Measurements from ENCODE around the gene KIR2DL4.
"Not testable (repeated sequence)": the region's sequence is repeated elsewhere in the genome, so short reads cannot be mapped to it uniquely, and the experiment has no call there.

Gene KIR2DL4

DNA sequence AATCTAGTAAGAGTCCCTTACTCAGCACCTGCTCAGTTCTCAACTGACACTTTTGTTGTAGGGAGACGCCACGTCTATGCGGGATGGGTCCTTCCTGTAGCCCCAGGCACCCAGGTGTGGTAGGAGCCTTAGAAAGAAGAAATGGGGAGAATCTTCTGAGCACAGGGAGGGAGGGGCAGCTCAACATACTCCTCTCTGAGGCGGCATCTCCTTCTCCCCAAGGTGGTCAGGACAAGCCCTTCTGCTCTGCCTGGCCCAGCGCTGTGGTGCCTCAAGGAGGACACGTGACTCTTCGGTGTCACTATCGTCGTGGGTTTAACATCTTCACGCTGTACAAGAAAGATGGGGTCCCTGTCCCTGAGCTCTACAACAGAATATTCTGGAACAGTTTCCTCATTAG lies 1.2 kb downstream of the KIR2DL4 start:
- DNase-seq (ENCODE audit: low read depth in 2 of 2), result no peak

DNA sequence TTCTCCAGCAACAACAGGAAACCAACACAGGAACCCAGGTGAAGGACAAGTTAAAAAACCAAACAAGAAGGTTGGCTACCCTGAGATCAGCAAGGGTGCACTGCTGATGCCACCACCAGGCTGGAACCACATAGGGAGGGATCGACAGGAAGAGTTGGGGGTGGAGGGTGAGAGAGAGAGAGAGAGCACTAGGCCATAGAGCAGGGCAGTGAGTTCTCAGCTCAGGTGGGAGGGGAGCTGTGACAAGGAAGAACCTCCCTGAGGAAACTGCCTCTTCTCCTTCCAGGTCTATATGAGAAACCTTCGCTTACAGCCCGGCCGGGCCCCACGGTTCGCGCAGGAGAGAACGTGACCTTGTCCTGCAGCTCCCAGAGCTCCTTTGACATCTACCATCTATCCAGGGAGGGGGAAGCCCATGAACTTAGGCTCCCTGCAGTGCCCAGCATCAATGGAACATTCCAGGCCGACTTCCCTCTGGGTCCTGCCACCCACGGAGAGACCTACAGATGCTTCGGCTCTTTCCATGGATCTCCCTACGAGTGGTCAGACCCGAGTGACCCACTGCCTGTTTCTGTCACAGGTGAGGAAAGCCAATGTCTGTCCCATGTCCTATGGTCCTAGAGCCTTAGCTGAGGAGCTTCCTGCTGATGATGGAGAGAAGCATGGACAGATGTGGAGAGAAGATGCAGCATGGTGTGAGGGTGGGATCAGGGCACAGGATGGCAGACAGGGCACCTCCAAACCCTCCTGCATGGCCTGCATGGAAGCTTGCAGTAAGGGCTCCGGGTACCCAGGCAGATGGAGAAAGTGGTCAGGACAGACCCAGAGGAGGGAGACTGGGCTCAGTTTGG lies 2.5 kb downstream of the KIR2DL4 start:
- DNase-seq (ENCODE audit: low read depth in 2 of 2), result no peak

DNA sequence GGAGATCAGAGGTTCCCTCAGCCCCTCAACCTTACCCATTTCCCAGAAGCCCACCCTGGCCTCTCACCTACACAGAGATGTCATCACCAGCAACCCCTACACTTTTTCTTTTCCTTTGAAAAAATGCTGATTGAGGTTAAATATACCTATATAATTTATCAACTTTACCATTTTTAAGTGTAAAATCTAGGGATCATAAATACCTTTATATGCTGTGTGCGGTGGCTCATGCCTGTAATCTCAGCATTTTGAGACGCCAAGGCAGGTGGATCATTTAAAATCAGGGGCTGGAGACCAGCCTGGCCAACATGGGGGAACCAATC lies 3.1 kb downstream of the KIR2DL4 start:
- DNase-seq (ENCODE audit: low read depth in 2 of 2), result no peak

DNA sequence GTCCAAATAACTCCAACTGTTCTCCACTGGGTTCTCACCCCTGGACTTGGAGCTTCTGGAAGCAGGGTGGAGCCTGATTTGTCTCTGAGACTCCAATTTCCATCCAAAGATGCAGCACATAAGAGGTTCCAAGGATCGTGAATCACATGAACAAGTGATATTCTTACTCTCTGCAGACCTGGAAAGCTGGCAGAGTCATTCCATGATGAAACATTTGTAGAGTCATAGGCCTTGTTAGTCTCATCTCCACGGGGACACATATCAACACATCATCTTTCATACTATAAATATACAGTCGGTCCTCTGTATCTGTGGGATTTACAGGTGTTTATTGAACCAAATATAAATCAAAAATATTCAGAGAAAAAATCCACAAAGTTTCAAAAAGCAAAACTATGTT lies 11.2 kb downstream of the KIR2DL4 start:
- not testable (repeated sequence) for DNase-seq (ENCODE audit: low read depth in 2 of 2)

DNA sequence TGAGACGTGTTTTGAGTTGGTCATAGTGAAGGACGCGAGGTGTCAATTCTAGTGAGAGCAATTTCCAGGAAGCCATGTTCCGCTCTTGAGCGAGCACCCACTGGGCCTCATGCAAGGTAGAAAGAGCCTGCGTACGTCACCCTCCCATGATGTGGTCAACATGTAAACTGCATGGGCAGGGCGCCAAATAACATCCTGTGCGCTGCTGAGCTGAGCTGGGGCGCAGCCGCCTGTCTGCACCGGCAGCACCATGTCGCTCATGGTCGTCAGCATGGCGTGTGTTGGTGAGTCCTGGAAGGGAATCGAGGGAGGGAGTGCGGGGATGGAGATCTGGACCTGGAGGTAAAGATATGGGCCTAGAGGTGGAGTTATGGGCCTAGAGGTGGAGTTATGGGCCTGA lies 12.8 kb downstream of the KIR2DL4 start, which contains the start of gene KIR3DL1:
Gene KIR3DL1, plus strand, starts transcription at position 218 of the 400 bp plus-strand sequence.
- DNase-seq (ENCODE audit: low read depth in 2 of 2), result not testable (repeated sequence)

DNA sequence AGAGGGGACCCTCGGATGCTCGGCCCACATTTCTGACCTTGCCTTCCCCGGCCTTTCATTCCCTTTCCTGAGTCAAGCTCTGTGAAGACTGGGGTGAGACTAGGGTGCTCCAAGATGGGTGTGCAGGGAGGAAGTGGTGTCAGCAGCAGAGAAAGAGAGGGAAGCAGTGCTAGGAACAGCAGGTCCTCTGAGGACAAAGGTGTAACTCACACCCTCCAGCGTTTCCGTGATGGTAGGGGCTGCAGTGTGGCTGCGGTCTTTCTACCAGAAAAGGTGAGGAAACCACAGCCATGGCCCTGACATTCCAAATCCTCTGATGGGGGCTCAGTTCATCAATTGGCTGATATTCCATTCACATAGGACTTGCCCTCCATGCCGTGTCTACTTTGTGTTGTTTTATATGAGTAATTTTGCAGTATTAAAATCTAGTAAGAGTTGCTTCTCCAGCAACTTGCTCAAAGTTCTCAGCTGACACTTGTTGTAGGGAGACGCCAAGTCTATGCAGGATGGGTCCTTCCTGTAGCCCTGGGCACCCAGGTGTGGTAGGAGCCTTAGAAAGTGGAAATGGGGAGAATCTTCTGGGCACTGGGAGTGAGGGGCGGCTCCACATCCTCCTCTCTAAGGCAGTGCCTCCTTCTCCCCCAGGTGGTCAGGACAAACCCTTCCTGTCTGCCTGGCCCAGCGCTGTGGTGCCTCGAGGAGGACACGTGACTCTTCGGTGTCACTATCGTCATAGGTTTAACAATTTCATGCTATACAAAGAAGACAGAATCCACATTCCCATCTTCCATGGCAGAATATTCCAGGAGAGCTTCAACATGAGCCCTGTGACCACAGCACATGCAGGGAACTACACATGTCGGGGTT lies 14.5 kb downstream of the KIR2DL4 start:
- DNase-seq (ENCODE audit: low read depth in 2 of 2), result no peak

DNA sequence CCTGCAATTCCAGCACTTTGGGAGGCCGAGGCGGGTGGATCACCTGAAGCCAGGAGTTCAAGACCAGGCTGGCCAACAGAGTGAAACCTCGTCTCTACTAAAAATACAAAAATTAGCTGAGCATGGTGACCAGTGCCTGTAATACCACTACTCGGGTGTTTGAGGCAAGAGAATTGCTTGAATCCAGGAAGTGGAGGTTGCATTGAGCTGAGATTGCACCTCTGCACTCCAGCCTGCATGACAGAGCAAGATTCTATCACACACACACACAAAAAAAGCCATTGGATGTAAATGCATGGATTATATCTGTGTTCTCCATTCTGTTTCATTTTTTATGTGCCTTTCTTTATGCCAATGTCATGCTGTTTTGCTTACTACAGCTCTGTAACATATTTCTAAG lies 21.0 kb downstream of the KIR2DL4 start:
- DNase-seq (ENCODE audit: low read depth in 2 of 2), result not testable (repeated sequence)

DNA sequence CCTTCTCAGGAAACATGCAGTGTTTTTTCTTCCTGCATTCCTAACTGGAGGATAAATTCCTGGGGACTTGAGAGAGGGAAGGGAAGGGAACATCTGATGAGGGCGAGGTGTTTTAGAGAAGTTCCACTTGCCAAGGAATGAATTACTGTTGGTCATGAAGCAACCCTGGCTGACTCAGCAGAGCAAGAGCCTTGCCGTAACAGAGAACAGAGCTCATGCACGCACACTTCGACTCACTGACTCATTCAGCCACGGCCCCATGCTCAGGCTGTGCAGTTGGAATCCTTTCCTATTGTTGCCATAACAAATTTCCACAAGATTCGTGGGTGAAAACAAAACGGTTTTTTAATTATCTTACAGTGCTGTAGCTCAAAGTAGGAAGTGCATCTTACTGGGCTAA lies 21.9 kb downstream of the KIR2DL4 start:
- not testable (repeated sequence) for DNase-seq (ENCODE audit: low read depth in 2 of 2)

DNA sequence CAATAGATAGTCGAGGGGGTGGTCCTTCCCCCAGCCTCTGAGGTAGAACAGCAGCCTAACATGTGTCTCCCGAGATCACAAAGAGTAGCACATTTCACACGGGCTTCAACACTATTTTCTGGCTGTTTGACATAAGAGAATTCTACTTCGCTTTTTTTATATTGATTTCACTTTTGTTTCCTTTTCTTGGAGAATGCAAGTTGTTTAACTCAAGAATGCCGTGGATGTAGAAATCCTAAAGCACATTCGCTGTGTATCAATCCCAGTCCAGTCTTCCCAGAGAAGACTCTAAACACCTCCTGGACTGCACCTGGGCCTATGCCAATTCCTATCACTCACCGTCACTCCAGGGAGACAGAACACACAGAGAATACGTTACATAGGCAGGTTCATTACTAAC lies 24.7 kb downstream of the KIR2DL4 start:
- DNase-seq (ENCODE audit: low read depth in 2 of 2), result not testable (repeated sequence)

DNA sequence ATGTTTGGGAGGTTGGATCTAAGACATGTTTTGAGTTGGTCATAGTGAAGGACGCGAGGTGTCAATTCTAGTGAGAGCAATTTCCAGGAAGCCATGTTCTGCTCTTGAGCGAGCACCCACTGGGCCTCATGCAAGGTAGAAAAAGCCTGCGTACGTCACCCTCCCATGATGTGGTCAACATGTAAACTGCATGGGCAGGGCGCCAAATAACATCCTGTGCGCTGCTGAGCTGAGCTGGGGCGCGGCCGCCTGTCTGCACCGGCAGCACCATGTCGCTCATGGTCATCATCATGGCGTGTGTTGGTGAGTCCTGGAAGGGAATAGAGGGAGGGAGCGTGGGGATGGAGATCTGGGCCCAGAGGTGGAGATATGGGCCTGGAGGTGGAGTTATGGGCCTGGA lies 29.1 kb downstream of the KIR2DL4 start, which contains the start of gene KIR2DS4:
Gene KIR2DS4, plus strand, starts transcription at position 181 of the 400 bp plus-strand sequence.
- DNase-seq (ENCODE audit: low read depth in 2 of 2), result not testable (repeated sequence)

DNA sequence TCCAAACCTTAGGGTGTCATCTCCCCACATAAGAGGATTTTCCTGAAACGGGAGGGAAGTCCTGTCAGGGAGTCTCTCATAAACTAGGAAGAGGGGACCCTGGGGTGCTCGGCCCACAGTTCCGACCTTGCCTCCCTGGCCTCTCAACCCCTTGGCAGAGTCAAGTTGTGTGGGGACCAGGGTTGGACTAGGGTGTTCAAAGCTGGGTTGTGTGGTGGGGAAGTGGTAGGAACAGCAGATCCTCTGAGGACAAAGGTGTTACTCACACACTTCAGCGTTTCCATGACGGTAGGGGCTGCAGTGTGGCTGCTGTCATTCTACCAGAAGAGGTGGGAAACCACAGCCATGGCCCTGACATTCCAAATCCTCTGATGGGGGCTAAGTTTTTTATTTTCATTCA lies 31.7 kb downstream of the KIR2DL4 start:
- not testable (repeated sequence) for DNase-seq (ENCODE audit: low read depth in 2 of 2)

DNA sequence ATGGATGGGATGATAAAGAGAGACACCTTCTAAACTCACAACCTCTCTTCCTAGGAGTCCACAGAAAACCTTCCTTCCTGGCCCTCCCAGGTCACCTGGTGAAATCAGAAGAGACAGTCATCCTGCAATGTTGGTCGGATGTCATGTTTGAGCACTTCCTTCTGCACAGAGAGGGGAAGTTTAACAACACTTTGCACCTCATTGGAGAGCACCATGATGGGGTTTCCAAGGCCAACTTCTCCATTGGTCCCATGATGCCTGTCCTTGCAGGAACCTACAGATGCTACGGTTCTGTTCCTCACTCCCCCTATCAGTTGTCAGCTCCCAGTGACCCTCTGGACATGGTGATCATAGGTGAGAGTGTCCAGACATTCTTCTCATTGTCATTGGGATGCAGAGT lies 34.1 kb downstream of the KIR2DL4 start:
- not testable (repeated sequence) for DNase-seq (ENCODE audit: low read depth in 2 of 2)

DNA sequence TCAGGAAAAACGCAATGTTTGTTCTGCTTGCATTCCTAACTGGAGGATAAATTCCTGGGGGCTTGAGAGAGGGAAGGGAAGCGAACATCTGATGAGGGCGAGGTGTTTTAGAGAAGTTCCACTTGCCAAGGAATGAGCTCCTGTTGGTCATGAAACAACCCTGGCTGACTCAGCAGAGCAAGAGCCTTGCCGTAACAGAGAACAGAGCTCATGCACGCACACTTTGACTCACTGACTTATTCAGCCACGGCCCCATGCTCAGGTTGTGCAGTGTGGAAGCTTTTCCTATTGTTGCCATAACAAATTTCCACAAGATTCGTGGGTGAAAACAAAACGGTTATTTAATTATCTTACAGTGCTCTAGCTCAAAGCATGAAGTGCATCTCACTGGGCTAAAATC lies 39.8 kb downstream of the KIR2DL4 start:
- not testable (repeated sequence) for DNase-seq (ENCODE audit: low read depth in 2 of 2)

DNA sequence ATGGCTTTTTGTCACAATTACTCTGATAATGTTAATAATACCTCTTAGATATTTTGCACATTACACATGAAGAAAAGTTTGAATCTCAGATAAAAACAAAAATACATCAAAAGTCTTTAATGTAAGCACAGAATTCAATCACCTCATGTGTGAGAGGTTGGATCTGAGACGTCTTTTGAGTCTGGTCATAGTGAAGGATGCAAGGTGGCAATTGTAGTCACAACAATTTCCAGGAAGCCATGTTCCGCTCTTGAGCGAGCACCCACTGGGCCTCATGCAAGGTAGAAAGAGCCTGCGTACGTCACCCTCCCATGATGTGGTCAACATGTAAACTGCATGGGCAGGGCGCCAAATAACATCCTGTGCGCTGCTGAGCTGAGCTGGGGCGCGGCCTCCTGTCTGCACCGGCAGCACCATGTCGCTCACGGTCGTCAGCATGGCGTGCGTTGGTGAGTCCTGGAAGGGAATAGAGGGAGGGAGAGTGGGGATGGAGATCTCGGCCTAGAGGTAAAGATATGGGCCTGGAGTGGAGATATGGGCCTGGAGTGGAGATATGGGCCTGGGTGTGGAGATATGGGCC lies 46.7 kb downstream of the KIR2DL4 start, which contains the start of gene KIR3DL2:
Gene KIR3DL2, plus strand, starts transcription at position 383 of the 580 bp plus-strand sequence. Its CDS starts 33 bp downstream, at position 416.
- DNase-seq (ENCODE audit: low read depth in 2 of 2), result not testable (repeated sequence)

DNA sequence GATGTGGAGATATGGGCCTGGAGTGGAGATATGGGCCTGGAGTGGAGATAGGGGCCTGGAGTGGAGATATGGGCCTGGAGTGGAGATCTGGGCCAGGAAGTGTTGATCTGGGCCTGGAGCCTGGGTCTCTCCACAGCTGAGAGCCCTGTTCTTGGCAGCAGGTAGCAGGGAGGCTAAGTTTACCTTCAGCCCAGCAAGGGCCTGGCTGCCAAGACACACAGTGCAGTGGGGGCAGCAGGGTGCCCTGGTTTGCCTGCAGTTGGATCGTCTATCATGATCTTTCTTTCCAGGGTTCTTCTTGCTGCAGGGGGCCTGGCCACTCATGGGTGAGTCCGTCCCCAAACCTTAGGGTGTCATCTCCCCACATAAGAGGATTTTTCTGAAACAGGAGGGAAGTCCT lies 47.5 kb downstream of the KIR2DL4 start:
- DNase-seq (ENCODE audit: low read depth in 2 of 2), result no peak

DNA sequence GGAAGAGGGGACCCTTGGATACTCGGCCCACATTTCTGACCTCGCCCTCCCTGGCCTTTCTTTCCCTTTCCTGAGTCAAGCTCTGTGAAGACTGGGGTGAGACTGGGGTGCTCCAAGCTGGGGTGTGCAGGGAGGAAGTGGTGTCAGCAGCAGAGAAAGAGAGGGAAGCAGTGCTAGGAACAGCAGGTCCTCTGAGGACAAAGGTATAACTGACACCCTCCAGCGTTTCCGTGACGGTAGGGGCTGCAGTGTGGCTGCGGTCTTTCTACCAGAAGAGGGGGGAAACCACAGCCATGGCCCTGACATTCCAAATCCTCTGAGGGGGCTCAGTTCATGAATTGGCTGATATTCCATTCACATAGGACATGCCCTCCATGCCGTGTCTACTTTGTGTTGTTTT lies 47.9 kb downstream of the KIR2DL4 start:
- DNase-seq (ENCODE audit: low read depth in 2 of 2), result no peak

DNA sequence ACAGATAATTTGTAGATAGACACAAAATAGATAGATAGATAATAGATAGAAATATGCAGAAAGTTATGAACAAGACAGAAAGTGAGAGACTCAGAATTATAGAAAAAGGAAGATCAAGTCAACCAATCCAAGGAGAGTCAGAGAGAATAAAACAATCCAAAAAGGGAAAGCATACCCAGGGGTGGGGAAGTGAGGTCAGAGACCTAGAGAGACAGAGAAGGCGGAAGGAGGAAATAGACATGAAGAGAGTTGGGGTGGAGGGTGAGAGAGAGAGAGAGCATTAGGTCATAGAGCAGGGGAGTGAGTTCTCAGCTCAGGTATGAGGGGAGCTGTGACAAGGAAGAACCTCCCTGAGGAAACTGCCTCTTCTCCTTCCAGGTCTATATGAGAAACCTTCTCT lies 51.8 kb downstream of the KIR2DL4 start:
- DNase-seq (ENCODE audit: low read depth in 2 of 2), result not testable (repeated sequence)

DNA sequence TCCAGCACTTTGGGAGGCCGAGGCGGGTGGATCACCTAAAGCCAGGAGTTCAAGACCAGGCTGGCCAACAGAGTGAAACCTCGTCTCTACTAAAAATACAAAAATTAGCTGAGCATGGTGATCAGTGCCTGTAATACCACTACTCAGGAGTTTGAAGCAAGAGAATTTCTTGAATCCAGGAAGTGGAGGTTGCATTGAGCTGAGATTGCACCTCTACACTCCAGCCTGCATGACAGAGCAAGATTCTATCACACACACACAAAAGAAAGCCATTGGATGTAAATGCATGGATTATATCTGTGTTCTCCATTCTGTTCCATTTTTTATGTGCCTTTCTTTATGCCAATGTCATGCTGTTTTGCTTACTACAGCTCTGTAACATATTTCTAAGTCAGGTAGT lies 55.1 kb downstream of the KIR2DL4 start:
- DNase-seq (ENCODE audit: low read depth in 2 of 2), result not testable (repeated sequence)

DNA sequence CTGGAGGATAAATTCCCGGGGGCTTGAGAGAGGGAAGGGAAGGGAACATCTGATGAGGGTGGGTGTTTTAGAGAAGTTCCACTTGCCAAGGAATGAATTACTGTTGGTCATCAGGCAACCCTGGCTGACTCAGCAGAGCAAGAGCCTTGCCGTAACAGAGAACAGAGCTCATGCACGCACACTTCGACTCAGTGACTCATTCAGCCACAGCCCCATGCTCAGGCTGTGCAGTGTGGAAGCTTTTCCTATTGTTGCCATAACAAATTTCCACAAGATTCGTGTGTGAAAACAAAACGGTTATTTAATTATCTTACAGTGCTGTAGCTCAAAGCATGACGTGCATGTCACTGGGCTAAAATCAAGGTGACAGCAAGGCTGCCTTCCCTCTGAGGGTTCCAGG lies 56.0 kb downstream of the KIR2DL4 start:
- DNase-seq (ENCODE audit: low read depth in 2 of 2), result not testable (repeated sequence)

DNA sequence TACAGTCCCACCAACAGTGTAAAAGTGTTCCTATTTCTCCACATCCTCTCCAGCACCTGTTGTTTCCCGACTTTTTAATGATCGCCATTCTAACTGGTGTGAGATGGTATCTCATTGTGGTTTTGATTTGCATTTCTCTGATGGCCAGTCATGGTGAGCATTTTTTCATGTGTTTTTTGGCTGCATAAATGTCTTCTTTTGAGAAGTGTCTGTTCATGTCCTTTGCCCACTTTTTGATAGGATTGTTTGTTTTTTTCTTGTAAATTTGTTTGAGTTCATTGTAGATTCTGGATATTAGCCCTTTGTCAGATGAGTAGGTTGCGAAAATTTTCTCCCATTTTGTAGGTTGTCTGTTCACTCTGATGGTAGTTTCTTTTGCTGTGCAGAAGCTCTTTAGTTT lies 60.0 kb downstream of the KIR2DL4 start:
- DNase-seq (ENCODE audit: low read depth in 2 of 2), result not testable (repeated sequence)
